GM12865 (cell line): ENCODE results near the gene CLCA1.

ENCODE experiments used
- DNase-seq: peaks from one replicate; pipeline ENCODE4 v3.0.0; 2010; ENCODE audit warnings: low read depth
- H3K4me3 ChIP-seq: 2 replicates; pipeline ENCODE4 v1.5.1; 2011; ENCODE audit warnings: mild to moderate bottlenecking, low read depth, low read length, control low read depth
- CTCF ChIP-seq: IDR thresholded peaks from 2 replicates; pipeline ENCODE4 v1.5.1; 2011; ENCODE audit warnings: low read length, control low read depth, low read depth, inconsistent platforms; ENCODE audit not compliant: insufficient read depth; ENCODE audit errors: missing control alignments

Gene CLCA1, protein sequence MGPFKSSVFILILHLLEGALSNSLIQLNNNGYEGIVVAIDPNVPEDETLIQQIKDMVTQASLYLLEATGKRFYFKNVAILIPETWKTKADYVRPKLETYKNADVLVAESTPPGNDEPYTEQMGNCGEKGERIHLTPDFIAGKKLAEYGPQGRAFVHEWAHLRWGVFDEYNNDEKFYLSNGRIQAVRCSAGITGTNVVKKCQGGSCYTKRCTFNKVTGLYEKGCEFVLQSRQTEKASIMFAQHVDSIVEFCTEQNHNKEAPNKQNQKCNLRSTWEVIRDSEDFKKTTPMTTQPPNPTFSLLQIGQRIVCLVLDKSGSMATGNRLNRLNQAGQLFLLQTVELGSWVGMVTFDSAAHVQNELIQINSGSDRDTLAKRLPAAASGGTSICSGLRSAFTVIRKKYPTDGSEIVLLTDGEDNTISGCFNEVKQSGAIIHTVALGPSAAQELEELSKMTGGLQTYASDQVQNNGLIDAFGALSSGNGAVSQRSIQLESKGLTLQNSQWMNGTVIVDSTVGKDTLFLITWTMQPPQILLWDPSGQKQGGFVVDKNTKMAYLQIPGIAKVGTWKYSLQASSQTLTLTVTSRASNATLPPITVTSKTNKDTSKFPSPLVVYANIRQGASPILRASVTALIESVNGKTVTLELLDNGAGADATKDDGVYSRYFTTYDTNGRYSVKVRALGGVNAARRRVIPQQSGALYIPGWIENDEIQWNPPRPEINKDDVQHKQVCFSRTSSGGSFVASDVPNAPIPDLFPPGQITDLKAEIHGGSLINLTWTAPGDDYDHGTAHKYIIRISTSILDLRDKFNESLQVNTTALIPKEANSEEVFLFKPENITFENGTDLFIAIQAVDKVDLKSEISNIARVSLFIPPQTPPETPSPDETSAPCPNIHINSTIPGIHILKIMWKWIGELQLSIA

DNA sequence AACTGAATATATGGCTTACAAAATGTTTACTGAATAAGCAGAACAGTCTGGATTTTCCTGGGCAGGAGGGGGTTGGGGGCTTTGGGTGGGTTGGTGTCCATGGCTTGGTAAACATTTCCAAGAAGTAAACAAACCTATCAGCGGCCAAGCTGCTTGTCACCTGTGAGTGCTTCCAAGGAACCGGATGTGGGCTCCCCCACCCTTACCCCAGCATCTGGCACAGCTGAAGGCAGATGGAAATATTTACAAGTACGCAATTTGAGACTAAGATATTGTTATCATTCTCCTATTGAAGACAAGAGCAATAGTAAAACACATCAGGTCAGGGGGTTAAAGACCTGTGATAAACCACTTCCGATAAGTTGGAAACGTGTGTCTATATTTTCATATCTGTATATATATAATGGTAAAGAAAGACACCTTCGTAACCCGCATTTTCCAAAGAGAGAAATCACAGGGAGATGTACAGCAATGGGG lies at the start of gene CLCA1:
CLCA1 (plus strand) TSS at position 427 of the 477 bp plus-strand sequence; CDS start at position 472, 45 bp downstream.
- no peak for TF ChIP-seq CTCF

GRCh38 chr1:86419277-86419903 lies 49.3 kb upstream of the CLCA1 start:
- DNase-seq: peak; percentile 62
- H3K4me3 ChIP-seq: peak overlapping the region; percentile 15
- peak; percentile 71 for TF ChIP-seq CTCF

More for the DNA sequence above, at the start of gene CLCA1:
- H3K4me3 ChIP-seq: no peak within 1 kb of the TSS
- no peak for DNase-seq

DNA sequence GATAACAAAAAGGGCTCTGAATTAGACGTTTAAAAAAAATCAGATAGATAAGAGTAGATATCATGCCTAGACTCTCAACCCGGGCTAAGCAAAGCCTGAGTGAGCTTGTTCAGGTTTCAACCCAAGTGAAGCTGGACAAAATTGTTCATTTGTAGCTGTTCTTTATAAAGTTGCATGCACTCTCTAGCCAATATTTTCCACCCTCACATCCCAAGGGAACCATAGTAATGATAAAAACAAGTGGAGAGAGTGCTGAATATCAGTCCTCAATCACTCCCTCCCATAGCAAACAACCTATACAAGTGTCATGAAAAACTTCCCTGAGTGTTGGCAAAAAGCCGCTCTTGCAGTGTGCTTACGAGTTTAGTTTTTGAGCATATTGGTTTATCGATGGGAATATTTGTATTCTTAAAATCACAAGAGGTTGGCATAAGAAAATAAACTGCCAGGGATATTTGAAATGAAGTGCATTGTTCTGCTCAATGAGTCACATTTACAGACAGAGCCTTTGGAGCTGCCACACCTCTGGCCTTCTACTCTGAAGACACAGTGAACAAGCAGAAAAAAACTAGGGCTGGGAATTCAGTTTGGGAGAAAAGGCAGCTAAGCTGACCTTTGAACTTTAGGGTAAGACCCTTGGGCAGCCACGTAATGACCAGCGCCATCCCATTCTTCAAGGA lies 47.0 kb upstream of the CLCA1 start:
- no peak for TF ChIP-seq CTCF
- DNase-seq: no peak

DNA sequence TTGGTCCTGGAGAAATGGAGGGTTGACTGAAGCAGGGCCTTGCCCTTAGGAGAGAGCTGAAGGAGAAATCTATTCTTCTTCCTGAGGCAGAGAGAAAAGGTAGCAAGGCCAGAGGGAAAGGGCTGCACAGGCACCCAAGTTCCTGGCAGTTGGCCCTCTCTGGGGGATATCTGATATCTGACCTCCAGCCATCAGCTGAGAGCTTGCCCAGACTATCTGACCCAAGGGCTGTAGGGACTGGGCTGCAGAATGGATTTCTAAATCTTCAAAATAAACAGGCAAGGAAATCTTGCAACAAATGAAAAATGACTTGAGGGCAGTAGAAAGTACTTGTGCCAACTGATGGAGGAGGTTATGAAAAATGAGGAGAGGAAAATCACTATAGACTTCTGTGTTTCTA lies 45.3 kb upstream of the CLCA1 start:
- DNase-seq: no peak
- H3K4me3 ChIP-seq: no peak overlapping the region
- TF ChIP-seq CTCF: no peak

More for the DNA sequence above, 47.0 kb upstream of the CLCA1 start:
- no peak overlapping the region for H3K4me3 ChIP-seq

GRCh38 chr1:86423873-86424272 lies 44.9 kb upstream of the CLCA1 start, which contains the start of gene CLCA2:
CLCA2 (plus strand) TSS chr1:86424171; CDS start chr1:86424248, 77 bp downstream.
- DNase-seq: no peak
- no peak within 1 kb of the TSS for H3K4me3 ChIP-seq
- no peak for TF ChIP-seq CTCF
